ENCODE data around the gene ARHGEF7.

ARHGEF7 gene

DNA sequence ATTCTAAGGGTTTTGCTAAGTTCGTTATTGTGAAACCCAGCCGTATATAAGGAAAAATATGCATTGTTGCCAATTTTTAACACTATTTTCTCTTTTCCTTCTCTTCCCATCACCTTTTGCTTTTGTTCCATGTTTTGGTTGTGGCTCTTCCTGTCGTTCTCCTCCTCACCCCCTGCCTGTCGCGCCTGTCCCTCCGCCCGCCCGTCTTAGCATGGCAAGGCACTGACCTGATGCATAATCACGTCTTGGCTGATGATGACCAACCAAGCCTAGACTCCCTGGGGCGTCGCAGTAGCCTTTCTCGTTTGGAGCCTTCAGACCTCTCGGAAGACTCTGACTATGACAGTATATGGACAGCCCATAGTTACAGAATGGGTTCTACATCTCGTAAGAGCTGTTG lies 176.8 kb downstream of the ARHGEF7 start:
- no peak for DNase-seq (ENCODE audit: extremely low read depth in 1 of 2, low read depth in 1 of 2)

- DNase-seq (ENCODE audit: extremely low read depth in 1 of 2, low read depth in 1 of 2): no peak
Observed at GRCh38 chr13:111292710-111293485, 177.8 kb downstream of the ARHGEF7 start.

- DNase-seq (ENCODE audit: extremely low read depth in 1 of 2, low read depth in 1 of 2): no peak
Observed at GRCh38 chr13:111295886-111296285, 180.8 kb downstream of the ARHGEF7 start.

- no peak for DNase-seq (ENCODE audit: extremely low read depth in 1 of 2, low read depth in 1 of 2)
Observed at GRCh38 chr13:111296417-111296816, 181.3 kb downstream of the ARHGEF7 start.

DNA sequence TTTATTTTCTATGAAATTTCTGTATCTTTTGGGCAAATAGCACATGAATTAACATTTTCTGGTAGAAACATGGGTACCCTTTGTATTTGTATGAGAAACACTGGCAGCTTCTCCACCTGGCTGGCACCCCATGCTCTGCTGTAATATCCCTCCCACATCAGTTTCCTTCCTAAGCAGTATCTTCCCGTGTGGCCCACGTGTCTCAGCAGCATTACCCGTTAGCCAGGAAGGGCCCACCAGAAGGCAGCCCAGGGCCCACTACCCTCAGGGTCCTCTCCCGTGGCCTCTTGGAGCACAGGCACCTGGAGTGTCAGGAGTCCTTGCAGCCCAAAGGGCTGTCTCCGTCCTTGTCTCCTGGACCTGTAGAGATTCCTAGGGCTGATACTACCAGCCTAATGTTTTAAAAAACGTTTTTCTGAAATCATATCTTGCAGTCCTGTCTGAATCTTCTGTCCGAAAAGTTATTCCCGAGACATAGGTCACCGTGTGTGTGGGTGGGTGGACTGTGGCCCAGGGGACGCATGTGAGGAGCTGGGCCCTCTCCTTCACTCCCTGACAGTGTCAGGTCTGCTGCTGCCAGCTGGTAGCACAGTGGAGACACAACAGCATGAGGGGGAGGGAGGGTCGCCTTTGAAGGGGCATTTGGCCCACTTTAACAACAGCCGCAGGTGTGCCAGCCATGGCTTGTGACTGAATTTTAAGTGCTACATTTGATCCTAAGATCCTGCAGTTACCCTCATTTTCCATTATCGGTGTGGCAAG lies 183.3 kb downstream of the ARHGEF7 start:
- DNase-seq (ENCODE audit: extremely low read depth in 1 of 2, low read depth in 1 of 2): no peak

GRCh38 chr13:111302045-111302726 lies 187.1 kb downstream of the ARHGEF7 start:
- no peak for DNase-seq (ENCODE audit: extremely low read depth in 1 of 2, low read depth in 1 of 2)

GRCh38 chr13:111303559-111303958 lies 188.4 kb downstream of the ARHGEF7 start:
- no peak for DNase-seq (ENCODE audit: extremely low read depth in 1 of 2, low read depth in 1 of 2)

- no peak for DNase-seq (ENCODE audit: extremely low read depth in 1 of 2, low read depth in 1 of 2)
Observed at GRCh38 chr13:111304041-111304544, 189.0 kb downstream of the ARHGEF7 start.

DNA sequence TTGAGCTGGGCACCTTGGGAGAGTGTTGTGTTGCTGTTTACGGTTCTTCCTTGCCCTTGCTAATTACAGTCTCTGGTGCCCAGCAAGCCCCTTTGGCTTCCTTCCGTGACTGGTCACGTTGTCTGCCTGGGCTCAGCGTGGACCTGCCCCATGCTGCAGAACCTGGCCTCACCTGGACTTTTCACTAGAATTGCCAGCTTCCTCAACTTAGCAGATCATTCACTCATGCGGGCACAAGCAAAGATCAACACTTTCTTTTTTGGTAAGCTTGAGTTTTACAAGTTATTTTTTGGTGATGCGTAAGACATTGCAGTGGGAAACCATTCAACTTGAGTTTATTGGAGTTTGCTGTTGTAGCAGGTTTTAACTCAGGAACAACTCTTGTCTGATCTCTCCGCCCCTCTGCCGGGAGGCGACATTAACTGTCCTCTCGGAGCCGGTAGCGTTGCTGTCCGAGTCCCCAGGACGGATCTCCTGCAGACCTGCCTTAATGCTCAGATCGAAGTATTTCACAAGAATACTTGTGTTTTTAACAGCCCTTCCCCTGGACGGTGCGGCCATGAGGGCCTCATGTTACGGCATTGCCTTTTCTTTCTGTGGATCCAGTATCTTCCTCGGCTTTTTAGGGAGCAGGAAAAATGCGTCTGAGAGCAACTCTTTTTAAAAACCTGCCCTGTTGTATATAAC lies 189.6 kb downstream of the ARHGEF7 start:
- no peak for DNase-seq (ENCODE audit: extremely low read depth in 1 of 2, low read depth in 1 of 2)

- DNase-seq (ENCODE audit: extremely low read depth in 1 of 2, low read depth in 1 of 2): no peak
Observed at GRCh38 chr13:111312944-111313590, 198.0 kb downstream of the ARHGEF7 start.

- no peak for DNase-seq (ENCODE audit: extremely low read depth in 1 of 2, low read depth in 1 of 2)
Observed at GRCh38 chr13:111313911-111314425, 198.9 kb downstream of the ARHGEF7 start.

DNA sequence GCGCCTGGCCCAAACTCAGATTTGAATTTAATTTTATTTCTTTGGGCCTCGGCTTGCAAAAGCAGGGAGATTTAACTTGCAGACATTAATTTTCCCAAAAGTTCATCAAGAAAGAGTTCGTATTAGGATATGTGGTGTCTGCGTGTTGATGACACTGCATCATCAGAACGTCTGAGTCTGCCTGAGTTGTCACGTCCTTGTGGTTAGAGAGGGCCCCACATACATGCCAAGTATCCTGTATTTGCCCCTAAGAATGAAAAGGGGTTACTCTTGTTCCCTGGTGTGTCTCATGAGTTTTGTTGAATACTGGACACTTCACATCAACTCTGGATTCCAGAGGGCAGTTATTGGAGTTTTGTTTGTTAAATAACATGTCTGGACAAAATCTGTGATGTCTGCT lies 199.7 kb downstream of the ARHGEF7 start:
- no peak for DNase-seq (ENCODE audit: extremely low read depth in 1 of 2, low read depth in 1 of 2)

DNA sequence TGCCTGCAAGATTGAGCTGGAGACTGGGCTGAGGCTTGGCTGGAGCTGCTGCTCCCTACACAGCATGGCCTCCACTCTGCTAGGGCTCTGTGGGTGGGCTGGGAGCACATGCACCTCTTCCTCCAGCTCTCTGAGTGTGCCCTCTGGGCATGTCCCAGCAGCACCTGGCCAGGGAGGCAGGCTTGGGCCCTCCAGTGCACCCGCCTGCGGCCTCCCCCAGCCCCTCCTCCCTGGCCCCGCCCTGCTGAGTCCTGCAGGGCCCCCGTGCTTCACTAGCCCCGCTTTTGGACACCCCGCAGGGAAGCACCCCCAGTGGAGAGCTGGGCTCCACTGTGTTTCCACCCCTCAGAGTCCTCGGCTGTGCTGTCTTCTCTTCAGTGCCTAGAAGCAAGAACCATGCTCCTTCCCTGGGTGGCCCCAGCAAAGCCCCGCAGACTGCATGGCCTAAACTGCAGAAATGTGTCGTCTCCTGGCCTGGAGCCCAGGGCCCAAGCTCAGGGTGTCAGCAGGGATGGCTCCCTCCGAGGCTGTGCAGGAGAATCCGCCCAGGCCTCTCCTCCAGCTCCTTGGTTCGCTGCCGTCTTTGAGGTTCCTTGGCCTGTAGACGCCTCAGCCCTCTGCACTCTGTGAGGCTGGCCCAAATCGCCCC lies 200.4 kb downstream of the ARHGEF7 start:
- DNase-seq (ENCODE audit: extremely low read depth in 1 of 2, low read depth in 1 of 2): no peak

DNA sequence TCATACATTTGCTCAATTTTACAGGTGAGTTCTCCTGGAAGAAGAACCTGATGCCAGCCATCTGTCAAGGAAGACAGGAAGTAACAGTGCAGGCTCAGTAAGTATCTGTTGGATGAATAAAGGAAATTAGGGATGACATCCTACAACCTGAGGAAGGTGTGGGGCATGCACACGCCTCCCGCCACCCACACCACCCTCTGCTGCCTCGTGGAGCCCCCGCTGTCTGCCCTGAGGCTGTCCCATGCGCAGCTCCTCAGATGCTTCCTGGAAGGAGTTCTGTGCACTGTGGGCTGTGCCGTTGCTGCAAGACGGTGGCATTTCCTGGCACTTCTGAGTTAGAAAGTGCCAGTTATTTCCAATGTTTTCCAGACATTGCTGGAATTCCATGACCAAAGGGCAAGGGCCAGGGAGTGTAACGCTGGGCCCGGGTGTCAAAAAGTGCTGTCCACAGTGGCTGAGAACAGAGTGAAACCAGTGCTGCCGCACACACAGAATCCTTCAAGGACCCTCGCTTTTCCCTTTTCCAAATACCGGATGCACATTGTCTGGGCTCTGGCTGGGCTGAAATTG lies 201.1 kb downstream of the ARHGEF7 start:
- DNase-seq (ENCODE audit: extremely low read depth in 1 of 2, low read depth in 1 of 2): no peak

DNA sequence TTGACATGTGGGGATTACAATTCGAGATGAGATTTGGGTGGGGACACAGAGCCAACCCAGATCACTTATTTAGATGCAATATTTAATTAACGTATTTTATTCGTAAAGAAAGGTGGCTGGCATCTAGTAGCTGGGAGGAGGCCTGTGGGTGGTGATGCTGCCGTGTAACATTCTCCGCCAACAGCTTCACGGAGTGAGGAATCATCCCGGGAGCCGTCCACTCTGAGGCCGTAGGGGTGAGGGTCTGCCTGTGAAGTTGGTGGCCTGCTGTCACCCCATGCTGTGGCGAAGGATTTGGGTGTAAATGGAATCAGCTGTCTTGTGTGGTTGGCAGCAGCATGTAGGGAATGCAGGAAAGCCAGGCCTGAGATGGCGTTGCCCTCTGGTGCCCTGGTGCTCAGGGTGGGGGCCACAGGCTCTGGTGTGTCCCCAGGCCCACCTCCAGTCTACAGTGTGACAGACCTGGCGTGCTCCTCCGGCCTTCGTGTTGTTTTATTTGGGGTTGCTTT lies 202.0 kb downstream of the ARHGEF7 start:
- no peak for DNase-seq (ENCODE audit: extremely low read depth in 1 of 2, low read depth in 1 of 2)

- no peak for DNase-seq (ENCODE audit: extremely low read depth in 1 of 2, low read depth in 1 of 2)
Observed at GRCh38 chr13:111317571-111318345, 202.6 kb downstream of the ARHGEF7 start.

DNA sequence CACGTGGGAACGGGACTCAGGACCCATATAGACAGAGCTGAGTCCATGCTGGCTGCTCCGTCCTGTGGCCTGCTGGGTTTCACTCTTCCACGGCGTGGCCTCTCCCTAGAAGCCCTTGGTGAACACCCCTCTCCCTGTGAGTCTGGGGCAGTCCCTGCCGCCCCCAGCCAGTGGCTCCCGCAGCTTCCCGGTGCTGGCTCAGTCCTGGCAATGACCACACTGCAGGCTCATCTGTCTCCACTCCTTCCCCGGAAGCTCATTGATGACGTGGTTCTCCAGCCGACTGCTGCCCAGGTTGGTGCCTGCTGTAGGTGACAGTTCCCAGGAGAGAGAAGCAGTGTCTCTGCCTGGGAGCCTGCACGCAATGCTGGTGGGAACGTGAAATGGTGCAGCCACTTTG lies 203.3 kb downstream of the ARHGEF7 start:
- no peak for DNase-seq (ENCODE audit: extremely low read depth in 1 of 2, low read depth in 1 of 2)

GRCh38 chr13:111319521-111319920 lies 204.4 kb downstream of the ARHGEF7 start:
- DNase-seq (ENCODE audit: extremely low read depth in 1 of 2, low read depth in 1 of 2): no peak

Measured in stimulated activated CD8-positive, alpha-beta memory T cell treated with anti-CD3 and anti-CD28 coated beads, Interleukin-7, amount 100 ng/mL, for 48 hours (primary cell).